SK-N-SH treated with all-trans-retinoic acid at 6 μM for 48 hours (cell line): ENCODE measurements around the gene ISOC2.
A peak's percentile ranks its signal among the peaks of the same experiment; 100 is the strongest.

Source experiments
- ATAC-seq: fragments of 200-7000 bp; cut with Tn5 transposase; 3 replicates; pipeline ENCODE4 v1.9.1; 2020; ENCODE audit warnings: mild to moderate bottlenecking, moderate library complexity
- ARNTL ChIP-seq: fragments of 450-650 bp; formaldehyde crosslinking; IDR thresholded peaks from 2 replicates; pipeline ENCODE4 v1.5.0; 2020; ENCODE audit warnings: low read depth, mild to moderate bottlenecking, moderate library complexity, borderline replicate concordance
- BACH2 ChIP-seq: fragments of 250-450 bp; sonication (Bioruptor Pico); IDR thresholded peaks from 2 replicates; pipeline ENCODE4 v1.9.0; 2021; ENCODE audit warnings: mild to moderate bottlenecking, borderline replicate concordance
- CREB5 ChIP-seq: fragments of 250-450 bp; sonication (Bioruptor Pico); IDR thresholded peaks from 2 replicates; pipeline ENCODE4 v1.5.1; 2020; ENCODE audit warnings: low read depth, mild to moderate bottlenecking, moderate library complexity
- CSDC2 ChIP-seq: fragments of 250-450 bp; sonication (Bioruptor Pico); IDR thresholded peaks from 2 replicates; pipeline ENCODE4 v1.5.0; 2020; ENCODE audit warnings: mild to moderate bottlenecking, moderate library complexity
- ESRRG ChIP-seq: fragments of 250-450 bp; sonication (Bioruptor Pico); IDR thresholded peaks from 2 replicates; pipeline ENCODE4 v1.6.1; 2021; ENCODE audit warnings: mild to moderate bottlenecking
- GLIS3 ChIP-seq: fragments of 250-450 bp; sonication (Bioruptor Pico); IDR thresholded peaks from 2 replicates; pipeline ENCODE4 v1.5.0; 2020; ENCODE audit warnings: mild to moderate bottlenecking, moderate library complexity
- ISL1 ChIP-seq: fragments of 250-450 bp; sonication (Bioruptor Pico); IDR thresholded peaks from 2 replicates; pipeline ENCODE4 v2.1.2; 2022; ENCODE audit warnings: mild to moderate bottlenecking, moderate library complexity
- PPARA ChIP-seq: fragments of 250-450 bp; sonication (Bioruptor Pico); IDR thresholded peaks from 2 replicates; pipeline ENCODE4 v1.5.0; 2020; ENCODE audit warnings: mild to moderate bottlenecking, borderline replicate concordance
- RARB ChIP-seq: fragments of 250-450 bp; sonication (Bioruptor Pico); IDR thresholded peaks from 2 replicates; pipeline ENCODE4 v1.8.0; 2021; ENCODE audit warnings: mild to moderate bottlenecking, moderate library complexity
- TCF4 ChIP-seq: fragments of 250-450 bp; sonication (Bioruptor Pico); IDR thresholded peaks from 2 replicates; pipeline ENCODE4 v1.8.0; 2021; ENCODE audit warnings: mild to moderate bottlenecking, moderate library complexity, borderline replicate concordance
- TOX ChIP-seq: fragments of 250-450 bp; sonication (Bioruptor Pico); IDR thresholded peaks from 2 replicates; pipeline ENCODE4 v1.8.0; 2021; ENCODE audit warnings: mild to moderate bottlenecking, moderate library complexity, borderline replicate concordance
- TSHZ2 ChIP-seq: fragments of 250-450 bp; sonication (Bioruptor Pico); IDR thresholded peaks from 2 replicates; pipeline ENCODE4 v1.5.0; 2020; ENCODE audit warnings: mild to moderate bottlenecking, moderate library complexity
- ZFP3 ChIP-seq: fragments of 250-450 bp; sonication (Bioruptor Pico); IDR thresholded peaks from 2 replicates; pipeline ENCODE4 v1.5.0; 2020; ENCODE audit warnings: mild to moderate bottlenecking, moderate library complexity
- ZFP30 ChIP-seq: fragments of 450-650 bp; formaldehyde crosslinking; IDR thresholded peaks from 2 replicates; pipeline ENCODE4 v1.5.0; 2022; ENCODE audit warnings: mild to moderate bottlenecking, moderate library complexity
- ZNF565 ChIP-seq: fragments of 450-650 bp; formaldehyde crosslinking; conservative IDR thresholded peaks from 2 replicates; pipeline ENCODE4 v1.5.0; 2020; ENCODE audit warnings: low read depth, mild to moderate bottlenecking, moderate library complexity
- ZNF70 ChIP-seq: fragments of 450-650 bp; formaldehyde crosslinking; IDR thresholded peaks from 2 replicates; pipeline ENCODE4 v1.5.0; 2020; ENCODE audit warnings: mild to moderate bottlenecking, moderate library complexity
- TF ChIP-seq, protein P1 (sequence below): fragments of 250-450 bp; sonication (Bioruptor Pico); IDR thresholded peaks from 2 replicates; pipeline ENCODE4 v1.8.0; 2020; ENCODE audit warnings: mild to moderate bottlenecking, moderate library complexity, borderline replicate concordance
- TF ChIP-seq, protein P2 (sequence below): fragments of 250-450 bp; sonication (Bioruptor Pico); IDR thresholded peaks from 2 replicates; pipeline ENCODE4 v1.8.0; 2021; ENCODE audit warnings: low read depth, mild to moderate bottlenecking, moderate library complexity, borderline replicate concordance

Gene ISOC2

DNA sequence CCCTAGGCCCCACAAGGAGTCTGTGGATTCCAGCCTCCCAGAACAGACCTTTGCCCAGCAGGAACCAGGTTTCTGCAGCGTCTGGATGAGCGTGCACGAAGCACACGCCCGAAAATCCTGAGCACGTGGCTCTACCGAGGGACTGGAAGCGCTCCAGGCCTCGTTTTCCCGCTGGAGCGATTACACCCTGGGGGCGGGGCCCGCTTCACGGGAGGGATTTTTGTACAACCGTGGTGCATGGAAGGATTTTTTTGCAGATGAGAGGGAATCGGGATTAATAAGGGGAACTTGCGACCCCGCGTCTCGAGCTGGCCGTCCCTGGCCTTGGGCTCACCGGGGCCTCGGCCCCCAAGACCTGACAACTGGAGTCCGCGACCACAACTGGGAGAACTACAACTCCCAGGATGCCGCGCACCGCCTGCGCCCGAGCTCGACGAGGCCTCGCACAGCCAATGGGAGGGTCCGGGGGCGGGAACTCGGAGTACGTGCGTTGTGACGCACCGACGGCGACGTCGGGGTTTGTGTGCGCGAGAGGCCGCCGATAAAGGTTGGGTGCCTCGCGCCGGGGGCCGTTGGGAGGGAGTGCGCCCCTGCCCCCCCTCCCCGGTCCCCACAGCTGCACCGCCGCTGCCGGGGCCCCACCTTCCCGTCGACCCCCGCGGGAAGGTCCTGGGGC, 14.8 kb upstream of the ISOC2 start, which contains the start of gene ZNF628:
ZNF628 (plus strand) TSS at position 518 of the 676 bp plus-strand sequence. CDS start 3,294 bp downstream, outside the sequence.
- TF ChIP-seq CSDC2: no peak
- TF ChIP-seq GLIS3 (CRISPR knock-in tag): no peak
- peak; percentile 4; the same call in 1 of the 2 replicates for TF ChIP-seq ZNF70 (CRISPR knock-in tag)
- TF ChIP-seq ZFP3 (CRISPR knock-in tag): peak; percentile 66; the same call in 1 of the 2 replicates
- peak; percentile 51; the same call in 1 of the 2 replicates for TF ChIP-seq TSHZ2 (CRISPR knock-in tag)
- TF ChIP-seq, all 23 proteins: peak for 3
- ATAC-seq: peak; percentile 94

DNA sequence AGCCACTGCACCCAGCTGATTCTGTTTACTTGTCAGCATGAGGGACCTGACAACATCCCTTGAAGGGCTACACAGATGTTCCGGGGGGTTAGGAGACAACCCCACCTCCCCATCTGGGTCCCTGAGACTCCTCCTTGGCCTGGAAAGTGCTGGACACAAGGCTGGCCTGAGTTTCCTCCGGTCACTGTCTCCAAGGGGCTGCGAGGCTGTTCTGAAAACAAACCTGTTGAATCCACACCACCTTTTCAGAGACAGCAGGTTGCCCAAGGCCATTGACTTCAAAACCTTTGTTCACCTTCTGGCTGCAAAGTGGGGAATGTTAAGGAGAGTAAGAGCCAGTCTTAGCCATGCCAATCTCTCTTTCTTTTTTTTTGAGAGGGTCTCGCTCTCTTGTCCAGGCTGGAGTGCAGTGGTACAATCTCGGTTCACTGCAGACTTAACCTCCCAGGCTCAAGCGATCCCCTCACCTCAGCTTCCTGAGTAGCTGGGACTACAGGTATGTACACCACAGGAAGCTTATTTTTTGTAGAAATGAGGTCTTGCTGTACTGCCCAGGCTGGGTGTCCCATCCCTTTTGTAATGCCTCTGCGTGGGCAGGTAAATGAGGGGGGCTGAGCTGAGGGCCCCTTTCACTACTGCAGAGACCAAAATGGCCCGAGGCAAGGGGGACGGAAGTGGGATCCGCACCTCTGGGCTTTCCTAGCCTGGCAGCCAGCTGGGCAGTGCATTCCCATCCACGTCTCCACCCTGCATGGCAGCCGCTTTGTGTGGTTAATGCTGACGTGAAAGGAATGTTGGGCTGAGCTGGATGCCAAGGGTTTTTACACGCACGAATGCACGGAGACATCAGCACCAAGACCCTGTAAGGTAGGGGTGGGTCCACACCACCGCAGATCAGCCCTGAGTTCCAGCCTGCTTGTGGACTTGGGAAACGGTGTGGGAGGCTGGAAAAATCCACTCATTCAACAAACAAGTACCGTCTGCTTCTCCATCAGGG, 13.1 kb upstream of the ISOC2 start:
- ATAC-seq: no peak
- no peak for TF ChIP-seq ZFP30 (CRISPR knock-in tag)
- TF ChIP-seq, protein P1, sequence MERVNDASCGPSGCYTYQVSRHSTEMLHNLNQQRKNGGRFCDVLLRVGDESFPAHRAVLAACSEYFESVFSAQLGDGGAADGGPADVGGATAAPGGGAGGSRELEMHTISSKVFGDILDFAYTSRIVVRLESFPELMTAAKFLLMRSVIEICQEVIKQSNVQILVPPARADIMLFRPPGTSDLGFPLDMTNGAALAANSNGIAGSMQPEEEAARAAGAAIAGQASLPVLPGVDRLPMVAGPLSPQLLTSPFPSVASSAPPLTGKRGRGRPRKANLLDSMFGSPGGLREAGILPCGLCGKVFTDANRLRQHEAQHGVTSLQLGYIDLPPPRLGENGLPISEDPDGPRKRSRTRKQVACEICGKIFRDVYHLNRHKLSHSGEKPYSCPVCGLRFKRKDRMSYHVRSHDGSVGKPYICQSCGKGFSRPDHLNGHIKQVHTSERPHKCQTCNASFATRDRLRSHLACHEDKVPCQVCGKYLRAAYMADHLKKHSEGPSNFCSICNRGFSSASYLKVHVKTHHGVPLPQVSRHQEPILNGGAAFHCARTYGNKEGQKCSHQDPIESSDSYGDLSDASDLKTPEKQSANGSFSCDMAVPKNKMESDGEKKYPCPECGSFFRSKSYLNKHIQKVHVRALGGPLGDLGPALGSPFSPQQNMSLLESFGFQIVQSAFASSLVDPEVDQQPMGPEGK (CRISPR knock-in tag): no peak
- TF ChIP-seq, protein P2, sequence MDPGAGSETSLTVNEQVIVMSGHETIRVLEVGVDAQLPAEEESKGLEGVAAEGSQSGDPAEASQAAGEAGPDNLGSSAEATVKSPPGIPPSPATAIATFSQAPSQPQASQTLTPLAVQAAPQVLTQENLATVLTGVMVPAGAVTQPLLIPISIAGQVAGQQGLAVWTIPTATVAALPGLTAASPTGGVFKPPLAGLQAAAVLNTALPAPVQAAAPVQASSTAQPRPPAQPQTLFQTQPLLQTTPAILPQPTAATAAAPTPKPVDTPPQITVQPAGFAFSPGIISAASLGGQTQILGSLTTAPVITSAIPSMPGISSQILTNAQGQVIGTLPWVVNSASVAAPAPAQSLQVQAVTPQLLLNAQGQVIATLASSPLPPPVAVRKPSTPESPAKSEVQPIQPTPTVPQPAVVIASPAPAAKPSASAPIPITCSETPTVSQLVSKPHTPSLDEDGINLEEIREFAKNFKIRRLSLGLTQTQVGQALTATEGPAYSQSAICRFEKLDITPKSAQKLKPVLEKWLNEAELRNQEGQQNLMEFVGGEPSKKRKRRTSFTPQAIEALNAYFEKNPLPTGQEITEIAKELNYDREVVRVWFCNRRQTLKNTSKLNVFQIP (CRISPR knock-in tag): no peak
- TF ChIP-seq, all 23 proteins: peak for 0

DNA sequence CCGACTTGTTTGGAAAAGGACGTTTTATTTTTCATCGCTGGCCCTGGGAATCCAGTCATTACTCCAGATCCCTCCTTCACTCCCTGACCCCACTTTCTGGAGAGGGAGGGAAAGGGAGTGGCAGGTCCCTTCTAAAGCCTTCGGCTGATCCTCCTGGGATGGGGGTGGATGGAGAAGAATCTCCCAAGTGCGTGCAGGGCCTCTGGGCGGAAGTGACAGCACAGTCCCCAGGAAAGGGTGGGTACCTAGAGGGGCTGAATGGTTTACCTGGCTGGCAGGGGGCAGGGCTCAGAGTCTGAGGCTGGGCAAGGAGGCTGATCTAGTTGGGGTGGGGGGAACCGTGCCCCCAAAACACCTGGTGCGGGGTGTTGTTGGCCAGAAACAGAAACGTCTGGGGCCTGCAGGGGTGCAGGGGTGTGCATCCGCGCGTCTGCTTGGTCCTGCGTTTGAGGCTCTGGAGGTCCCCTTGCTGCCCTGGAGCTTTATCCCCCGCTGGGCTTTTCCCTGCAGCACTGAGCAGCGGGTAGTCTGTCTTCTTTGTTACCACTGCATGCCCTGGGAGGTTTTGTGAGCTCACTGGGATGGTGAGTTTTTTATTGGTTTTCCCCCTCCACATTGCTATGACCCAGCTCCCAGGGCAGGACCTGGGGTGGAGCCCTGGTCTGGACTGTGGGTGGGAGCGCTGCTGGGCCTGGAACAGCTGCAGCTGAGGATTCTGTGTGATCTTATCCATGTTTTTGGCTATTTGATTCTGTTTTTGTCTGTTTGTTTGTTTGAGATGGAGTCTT, 12.0 kb upstream of the ISOC2 start:
- ATAC-seq: no peak
- TF ChIP-seq, protein P1 (CRISPR knock-in tag): no peak
- TF ChIP-seq ISL1 (no peak), ZNF70 (CRISPR knock-in tag) (no peak), TCF4 (CRISPR knock-in tag) (no peak), BACH2 (CRISPR knock-in tag) (no peak), ZFP30 (CRISPR knock-in tag) (no peak), TSHZ2 (CRISPR knock-in tag) (no peak), ZNF565 (CRISPR knock-in tag) (no peak), ARNTL (CRISPR knock-in tag) (no peak), RARB (CRISPR knock-in tag) (no peak), CREB5 (CRISPR knock-in tag) (no peak), PPARA (no peak), ESRRG (CRISPR knock-in tag) (no peak), GLIS3 (CRISPR knock-in tag) (no peak), TOX (no peak)
- TF ChIP-seq, protein P2 (CRISPR knock-in tag): no peak
